Spleen (tissue), 7 donors: ENCODE measurements around the gene PLXNA1.

Source experiments
- POLR2A ChIP-seq, 3 donors: fragments of 450-650 bp; IDR thresholded peaks; one replicate each; pipeline ENCODE4 v1.5.1; 2017; ENCODE audit warnings: antibody characterized with exemption in 3 of 3, mild to moderate bottlenecking in 1 of 3
- POLR2AphosphoS5 ChIP-seq, 3 donors: sonication (generic); formaldehyde crosslinking; IDR thresholded peaks; one replicate each; pipeline ENCODE4 v1.5.1; 2017; ENCODE audit warnings: antibody characterized with exemption in 3 of 3
- TF ChIP-seq, protein P1 (sequence below), 11 experiments: fragments of 200-600 bp in 7 of 11; fragments of 450-650 bp in 4 of 11; sonication (generic) in 4 of 11; IDR thresholded peaks in 8 of 11; conservative IDR thresholded peaks in 3 of 11; 1 replicate in 7 of 11; 2 replicates in 4 of 11; pipeline versions ENCODE4 v1.4.0 to v1.8.0; 2016 to 2021; ENCODE audit warnings: antibody characterized with exemption in 11 of 11, inconsistent platforms in 4 of 11, mild to moderate bottlenecking in 1 of 11
- donor health status: DM: no; HTN: no; CAD: no; lungs with moderate emphysema.
- donor health status: DM: no; HTN: no; CAD: no.
- donor health status: DM: no; HTN: no; CAD: no.

DNA sequence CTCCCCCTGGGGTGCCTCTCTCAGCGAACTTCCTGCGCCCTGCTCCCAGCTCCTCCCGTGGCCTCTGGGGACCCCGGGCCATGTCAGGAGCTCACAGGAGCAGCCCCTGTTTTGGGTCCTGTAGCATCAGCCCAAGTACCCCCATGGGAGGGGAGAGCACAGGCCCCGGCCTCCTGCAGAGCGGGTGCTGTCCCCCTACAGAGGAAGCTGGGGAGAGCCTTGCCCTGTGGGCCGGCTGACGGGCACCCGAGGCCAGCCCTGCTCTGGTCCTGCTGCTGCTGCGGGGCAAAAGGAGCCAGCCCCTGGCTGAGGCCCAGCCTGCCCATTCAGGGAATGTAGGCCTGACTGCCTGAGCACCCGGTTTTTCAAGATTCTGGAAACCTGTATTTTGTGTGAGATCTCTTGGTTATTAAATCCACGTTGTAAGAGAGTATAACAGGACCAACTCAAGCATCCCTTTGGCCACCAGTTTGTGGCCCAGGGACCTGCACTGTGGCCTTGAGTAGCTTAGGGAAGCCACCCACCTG lies 12.4 kb downstream of the PLXNA1 start:
- TF ChIP-seq, protein P1, sequence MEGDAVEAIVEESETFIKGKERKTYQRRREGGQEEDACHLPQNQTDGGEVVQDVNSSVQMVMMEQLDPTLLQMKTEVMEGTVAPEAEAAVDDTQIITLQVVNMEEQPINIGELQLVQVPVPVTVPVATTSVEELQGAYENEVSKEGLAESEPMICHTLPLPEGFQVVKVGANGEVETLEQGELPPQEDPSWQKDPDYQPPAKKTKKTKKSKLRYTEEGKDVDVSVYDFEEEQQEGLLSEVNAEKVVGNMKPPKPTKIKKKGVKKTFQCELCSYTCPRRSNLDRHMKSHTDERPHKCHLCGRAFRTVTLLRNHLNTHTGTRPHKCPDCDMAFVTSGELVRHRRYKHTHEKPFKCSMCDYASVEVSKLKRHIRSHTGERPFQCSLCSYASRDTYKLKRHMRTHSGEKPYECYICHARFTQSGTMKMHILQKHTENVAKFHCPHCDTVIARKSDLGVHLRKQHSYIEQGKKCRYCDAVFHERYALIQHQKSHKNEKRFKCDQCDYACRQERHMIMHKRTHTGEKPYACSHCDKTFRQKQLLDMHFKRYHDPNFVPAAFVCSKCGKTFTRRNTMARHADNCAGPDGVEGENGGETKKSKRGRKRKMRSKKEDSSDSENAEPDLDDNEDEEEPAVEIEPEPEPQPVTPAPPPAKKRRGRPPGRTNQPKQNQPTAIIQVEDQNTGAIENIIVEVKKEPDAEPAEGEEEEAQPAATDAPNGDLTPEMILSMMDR (IDR thresholded peaks at IDR 0.05 in 8 of 11, conservative IDR thresholded peaks at IDR 0.05 in 3 of 11) = no peak
- no peak for TF ChIP-seq POLR2A (IDR thresholded peaks at IDR 0.05)
- peak in 1 of 3 donors; percentile 3 for TF ChIP-seq POLR2AphosphoS5 (IDR thresholded peaks at IDR 0.05)
